ENCODE results near the gene SIK3.

Gene SIK3

DNA sequence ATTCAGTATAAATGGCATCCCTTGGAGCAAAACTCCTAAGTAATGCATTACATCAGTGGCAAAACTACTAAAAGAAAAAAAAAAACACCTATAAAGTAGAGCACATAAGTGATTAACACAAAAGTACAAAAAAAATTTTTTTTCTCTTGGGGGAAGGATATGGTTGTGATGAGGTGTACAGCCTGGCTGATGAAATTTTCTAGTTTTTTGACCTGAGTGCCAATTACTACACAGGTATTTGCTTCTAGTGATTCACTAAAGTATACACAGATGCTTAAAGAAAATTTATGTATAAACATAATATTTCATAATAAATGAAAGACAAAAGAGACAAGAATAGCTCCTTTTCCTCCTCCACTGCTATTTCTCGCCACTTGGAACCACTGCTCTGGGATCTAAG, 189.0 kb downstream of the SIK3 start:
- Histone ChIP-seq H4K20me1 (ENCODE audit: insufficient read depth, low read length) (no peaks in the 10 kb centered on the region), H3K4me3 (ENCODE audit: low read depth in 1 of 2, low read length in 2 of 2) (no peak overlapping the region), H3K27ac (ENCODE audit: low read length) (no peak overlapping the region), H3K79me2 (ENCODE audit: insufficient read depth, low read length) (no peaks in the 10 kb centered on the region), H2AFZ (ENCODE audit: low read depth, low read length) (no peak overlapping the region), H3K4me2 (ENCODE audit: insufficient read depth, low read length) (no peak overlapping the region), H3K9me3 (ENCODE audit: insufficient read depth, low read length, severe bottlenecking) (no peaks in the 10 kb centered on the region), H3K9ac (ENCODE audit: low read depth, low read length) (no peak overlapping the region), H3K27me3 (ENCODE audit: insufficient read depth, low read length, poor library complexity) (no peaks in the 10 kb centered on the region), H3K4me1 (ENCODE audit: insufficient read depth, low read length) (no peaks in the 10 kb centered on the region), H3K36me3 (ENCODE audit: insufficient read depth, low read length) (no peaks in the 10 kb centered on the region)
- no peak for DNase-seq
- no peak for ATAC-seq (ENCODE audit: insufficient read depth, low read depth)
- TF ChIP-seq, protein P1, sequence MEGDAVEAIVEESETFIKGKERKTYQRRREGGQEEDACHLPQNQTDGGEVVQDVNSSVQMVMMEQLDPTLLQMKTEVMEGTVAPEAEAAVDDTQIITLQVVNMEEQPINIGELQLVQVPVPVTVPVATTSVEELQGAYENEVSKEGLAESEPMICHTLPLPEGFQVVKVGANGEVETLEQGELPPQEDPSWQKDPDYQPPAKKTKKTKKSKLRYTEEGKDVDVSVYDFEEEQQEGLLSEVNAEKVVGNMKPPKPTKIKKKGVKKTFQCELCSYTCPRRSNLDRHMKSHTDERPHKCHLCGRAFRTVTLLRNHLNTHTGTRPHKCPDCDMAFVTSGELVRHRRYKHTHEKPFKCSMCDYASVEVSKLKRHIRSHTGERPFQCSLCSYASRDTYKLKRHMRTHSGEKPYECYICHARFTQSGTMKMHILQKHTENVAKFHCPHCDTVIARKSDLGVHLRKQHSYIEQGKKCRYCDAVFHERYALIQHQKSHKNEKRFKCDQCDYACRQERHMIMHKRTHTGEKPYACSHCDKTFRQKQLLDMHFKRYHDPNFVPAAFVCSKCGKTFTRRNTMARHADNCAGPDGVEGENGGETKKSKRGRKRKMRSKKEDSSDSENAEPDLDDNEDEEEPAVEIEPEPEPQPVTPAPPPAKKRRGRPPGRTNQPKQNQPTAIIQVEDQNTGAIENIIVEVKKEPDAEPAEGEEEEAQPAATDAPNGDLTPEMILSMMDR (IDR thresholded peaks at IDR 0.05; ENCODE audit: borderline replicate concordance, extremely low read depth, low read length, poor library complexity, severe bottlenecking): no peak

DNA sequence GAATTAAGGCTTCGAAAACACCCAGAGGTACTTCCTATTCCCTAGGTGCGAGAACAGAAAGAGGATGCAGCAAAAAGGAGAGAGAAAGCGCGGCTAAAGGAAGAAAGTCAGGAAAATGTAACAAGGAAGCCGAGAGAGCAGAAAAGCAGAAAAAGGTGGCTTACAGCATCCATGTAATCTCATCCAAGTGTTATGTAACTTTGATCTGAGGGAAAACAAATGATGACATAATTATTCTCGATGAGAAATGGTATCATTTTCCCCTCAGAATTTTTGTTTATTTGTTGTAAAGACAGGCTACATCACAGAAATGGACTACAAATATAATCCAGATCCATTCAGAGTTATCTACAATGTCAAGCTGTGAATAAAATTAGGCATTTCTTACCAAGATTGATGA, 191.7 kb downstream of the SIK3 start:
- no peaks in the 10 kb centered on the region for H3K79me2 ChIP-seq (ENCODE audit: insufficient read depth, low read length)
- H2AFZ ChIP-seq (ENCODE audit: low read depth, low read length): no peak overlapping the region

DNA sequence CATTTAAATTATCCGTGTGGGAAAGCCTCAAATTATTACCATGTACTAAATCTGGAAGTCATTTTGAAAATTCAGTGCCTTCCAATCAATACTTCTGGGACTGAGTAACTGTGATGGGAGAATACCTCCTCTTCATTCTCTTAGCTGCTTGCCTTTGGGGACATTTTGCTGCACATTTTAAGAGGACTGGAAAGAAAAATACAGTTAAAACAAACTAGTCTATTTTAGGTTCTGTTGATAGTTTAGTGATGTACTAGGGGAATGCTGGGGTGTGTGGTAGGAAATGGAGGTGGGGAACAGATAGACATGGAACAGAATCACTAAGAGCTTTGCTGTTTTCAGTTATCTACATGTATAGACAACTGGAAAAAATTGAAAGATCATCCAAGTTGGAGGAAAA, 195.1 kb downstream of the SIK3 start:
- Histone ChIP-seq H3K27ac (ENCODE audit: low read length) (no peak overlapping the region), H3K79me2 (ENCODE audit: insufficient read depth, low read length) (no peaks in the 10 kb centered on the region), H3K4me1 (ENCODE audit: insufficient read depth, low read length) (no peaks in the 10 kb centered on the region), H3K4me2 (ENCODE audit: insufficient read depth, low read length) (no peak overlapping the region), H3K36me3 (ENCODE audit: insufficient read depth, low read length) (peaks cover 4% of the 10 kb centered on the region; the same call in 1 of the 2 replicates), H3K9ac (ENCODE audit: low read depth, low read length) (no peak overlapping the region), H3K27me3 (ENCODE audit: insufficient read depth, low read length, poor library complexity) (no peaks in the 10 kb centered on the region), H2AFZ (ENCODE audit: low read depth, low read length) (no peak overlapping the region), H3K4me3 (ENCODE audit: low read depth in 1 of 2, low read length in 2 of 2) (no peak overlapping the region), H3K9me3 (ENCODE audit: insufficient read depth, low read length, severe bottlenecking) (no peaks in the 10 kb centered on the region), H4K20me1 (ENCODE audit: insufficient read depth, low read length) (no peaks in the 10 kb centered on the region)
- no peak for TF ChIP-seq EZH2 (IDR thresholded peaks at IDR 0.05; ENCODE audit: borderline replicate concordance, low read depth, low read length, severe bottlenecking)
- TF ChIP-seq, protein P1 (IDR thresholded peaks at IDR 0.05; ENCODE audit: borderline replicate concordance, extremely low read depth, low read length, poor library complexity, severe bottlenecking): no peak
- DNase-seq: no peak
- ATAC-seq (ENCODE audit: insufficient read depth, low read depth): no peak

More for the DNA sequence above, 191.7 kb downstream of the SIK3 start:
- Histone ChIP-seq H3K9me3 (ENCODE audit: insufficient read depth, low read length, severe bottlenecking) (no peaks in the 10 kb centered on the region), H3K4me1 (ENCODE audit: insufficient read depth, low read length) (no peaks in the 10 kb centered on the region), H3K27me3 (ENCODE audit: insufficient read depth, low read length, poor library complexity) (no peaks in the 10 kb centered on the region), H3K4me2 (ENCODE audit: insufficient read depth, low read length) (no peak overlapping the region), H3K4me3 (ENCODE audit: low read depth in 1 of 2, low read length in 2 of 2) (no peak overlapping the region), H3K9ac (ENCODE audit: low read depth, low read length) (no peak overlapping the region), H4K20me1 (ENCODE audit: insufficient read depth, low read length) (no peaks in the 10 kb centered on the region), H3K36me3 (ENCODE audit: insufficient read depth, low read length) (no peaks in the 10 kb centered on the region), H3K27ac (ENCODE audit: low read length) (no peak overlapping the region)
- no peak for TF ChIP-seq EZH2 (IDR thresholded peaks at IDR 0.05; ENCODE audit: borderline replicate concordance, low read depth, low read length, severe bottlenecking)
- TF ChIP-seq, protein P1 (IDR thresholded peaks at IDR 0.05; ENCODE audit: borderline replicate concordance, extremely low read depth, low read length, poor library complexity, severe bottlenecking): no peak
- DNase-seq (no peak), ATAC-seq (ENCODE audit: insufficient read depth, low read depth) (no peak)
